NCI-H128 (cell line): ENCODE measurements around the gene CTSK.
"Not testable (repeated sequence)": the region's sequence is repeated elsewhere in the genome, so short reads cannot be mapped to it uniquely, and the experiment has no call there.

Source experiments
- DNase-seq: peaks from one replicate; lab custom pipeline; 2025; ENCODE audit not compliant: unreplicated experiment; lab: John Stamatoyannopoulos, UW

CTSK gene

DNA sequence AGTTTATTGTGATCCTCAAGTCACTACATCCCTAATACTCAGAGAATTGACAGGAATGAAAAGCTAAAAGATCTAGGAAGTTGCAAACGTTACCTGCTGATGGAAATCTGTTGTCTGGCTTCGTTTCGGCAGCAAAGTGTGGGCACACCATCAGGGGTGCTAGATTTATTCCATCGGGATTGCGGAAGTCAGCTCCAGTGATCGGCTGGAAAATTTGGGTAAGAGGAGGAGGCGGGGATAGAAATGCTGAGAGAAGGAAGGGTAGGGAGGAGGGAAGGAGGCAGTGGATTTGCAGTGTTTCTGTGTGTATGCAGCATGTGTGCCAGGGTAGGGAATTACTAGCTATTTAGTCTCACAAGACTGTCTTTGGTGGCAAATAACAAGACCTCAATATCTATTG lies at the start of gene CTSK:
Gene CTSK (minus strand): TSS at position 140 of the 400 bp plus-strand sequence. CDS start 1,455 bp downstream, outside the sequence.
- DNase-seq = no peak

GRCh38 chr1:150852734-150853133 lies 44.7 kb upstream of the CTSK start:
- DNase-seq = not testable (repeated sequence)

DNA sequence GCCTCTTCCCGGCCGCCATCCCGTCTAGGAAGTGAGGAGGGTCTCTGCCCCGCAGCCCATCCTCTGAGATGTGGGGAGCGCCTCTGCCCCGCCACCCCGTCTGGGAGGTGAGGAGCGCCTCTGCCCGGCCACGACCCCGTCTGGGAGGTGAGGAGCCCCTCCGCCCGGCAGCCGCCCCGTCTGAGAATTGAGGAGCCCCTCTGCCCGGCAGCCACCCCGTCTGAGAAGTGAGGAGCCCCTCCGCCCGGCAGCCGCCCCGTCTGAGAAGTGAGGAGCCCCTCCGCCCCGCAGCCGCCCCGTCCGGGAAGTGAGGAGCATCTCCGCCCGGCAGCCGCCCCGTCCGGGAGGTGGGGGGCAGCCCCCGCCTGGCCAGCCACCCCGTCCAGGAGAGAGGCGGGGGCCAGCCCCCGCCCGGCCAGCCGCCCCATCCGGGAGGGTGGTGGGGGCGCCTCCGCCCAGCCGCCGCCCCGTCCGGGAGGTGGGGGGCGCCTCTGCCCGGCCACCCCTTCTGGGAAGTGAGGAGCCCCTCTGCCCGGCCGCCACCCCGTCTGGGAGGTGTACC lies 42.8 kb upstream of the CTSK start:
- not testable (repeated sequence) for DNase-seq

GRCh38 chr1:150846473-150847146 lies 38.5 kb upstream of the CTSK start:
- no peak for DNase-seq

DNA sequence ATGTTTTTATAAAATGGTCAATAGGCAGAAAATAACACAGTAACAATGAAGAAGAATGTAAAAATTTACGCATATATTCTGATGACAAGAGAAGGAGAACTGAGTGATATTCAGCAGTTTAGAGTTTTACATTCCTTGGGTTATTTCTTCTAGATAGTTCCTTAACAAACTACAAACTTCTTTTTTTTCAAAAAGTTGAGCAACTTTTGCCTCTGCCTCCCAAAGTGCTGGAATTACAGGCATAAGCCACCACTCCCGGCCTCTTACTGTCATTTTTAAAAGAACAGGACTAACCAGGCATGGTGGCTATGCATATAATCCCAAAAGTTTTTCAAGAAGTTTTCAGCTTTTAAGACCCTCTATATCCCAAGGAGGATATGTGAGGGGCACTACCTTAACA lies 35.4 kb upstream of the CTSK start:
- DNase-seq = no peak

DNA sequence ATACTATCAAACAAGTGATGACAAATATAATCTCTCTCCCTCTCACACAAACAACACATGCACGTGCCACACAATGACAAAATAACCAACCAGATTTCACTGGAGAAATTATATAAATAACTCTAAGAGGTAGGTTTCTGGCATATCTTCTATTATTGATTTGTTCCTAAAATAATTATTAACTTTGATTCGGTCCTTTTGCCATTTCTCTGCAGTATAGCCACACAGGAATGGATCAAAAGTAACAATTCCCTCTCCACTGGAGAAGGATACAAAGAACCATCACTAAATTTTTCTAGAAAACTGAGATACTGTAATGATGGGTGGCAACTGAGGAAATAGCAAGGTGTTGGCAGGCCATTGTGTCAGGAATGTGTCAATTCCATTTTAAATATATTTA lies 34.9 kb upstream of the CTSK start:
- DNase-seq = no peak

DNA sequence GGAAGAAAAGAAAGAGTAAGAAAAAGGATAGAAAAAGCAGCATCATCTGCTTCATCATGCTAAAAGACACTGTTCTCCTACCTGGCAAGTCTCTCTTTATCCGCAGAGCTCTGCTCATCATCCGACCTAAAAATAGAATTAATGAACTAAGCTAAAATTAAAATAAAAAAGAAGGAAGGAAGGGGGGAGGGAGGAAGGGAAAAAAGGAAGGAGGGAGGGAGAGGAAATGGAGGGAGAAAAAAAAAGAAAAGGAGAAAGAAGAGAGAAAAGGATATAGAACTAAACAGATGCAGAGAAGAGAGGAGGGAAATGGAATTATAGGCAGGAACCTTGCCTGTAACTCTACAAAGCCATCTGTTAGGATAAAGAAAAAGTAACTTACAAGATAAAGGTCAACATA lies 34.3 kb upstream of the CTSK start:
- no peak for DNase-seq

DNA sequence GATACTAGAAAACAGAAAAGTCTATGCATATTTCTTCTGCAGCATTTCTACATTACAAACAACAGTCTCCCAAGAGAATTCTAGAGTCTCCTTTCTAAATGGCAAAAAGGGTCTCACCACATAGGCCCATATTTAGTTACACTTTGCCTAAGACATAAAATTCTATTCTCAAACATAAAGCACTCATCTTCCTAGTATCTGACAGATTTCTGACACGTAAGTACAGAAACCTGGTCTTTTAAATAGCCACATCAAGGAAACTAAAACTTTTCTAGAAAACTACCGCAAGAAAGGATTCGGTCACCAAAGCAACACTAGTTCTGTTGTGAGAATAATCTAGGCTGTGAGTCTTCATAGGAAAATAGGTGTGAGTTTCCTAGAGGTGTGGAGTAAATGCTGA lies 33.6 kb upstream of the CTSK start:
- no peak for DNase-seq

DNA sequence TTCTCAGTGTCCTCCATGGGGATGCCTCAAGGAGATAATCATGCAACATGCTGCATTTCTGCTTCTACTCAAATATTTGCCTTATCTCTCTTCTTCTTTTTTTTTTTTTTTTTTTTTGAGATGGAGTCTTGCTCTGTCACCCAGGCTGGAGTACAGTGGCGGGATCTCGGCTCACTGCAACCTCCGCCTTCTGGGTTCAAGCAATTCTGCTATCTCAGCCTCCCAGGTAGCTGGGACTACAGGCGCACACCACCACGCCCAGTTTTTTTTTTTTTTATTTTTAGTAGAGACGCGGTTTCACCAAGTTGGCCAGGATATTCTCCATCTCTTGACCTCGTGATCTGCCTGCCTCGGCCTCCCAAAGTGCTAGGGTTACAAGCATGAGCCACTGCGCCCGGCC lies 32.8 kb upstream of the CTSK start:
- DNase-seq = not testable (repeated sequence)

- no peak for DNase-seq
Measured at GRCh38 chr1:150836129-150836773, 28.2 kb upstream of the CTSK start.

- DNase-seq = not testable (repeated sequence)
Measured at GRCh38 chr1:150833961-150834360, 25.9 kb upstream of the CTSK start.

DNA sequence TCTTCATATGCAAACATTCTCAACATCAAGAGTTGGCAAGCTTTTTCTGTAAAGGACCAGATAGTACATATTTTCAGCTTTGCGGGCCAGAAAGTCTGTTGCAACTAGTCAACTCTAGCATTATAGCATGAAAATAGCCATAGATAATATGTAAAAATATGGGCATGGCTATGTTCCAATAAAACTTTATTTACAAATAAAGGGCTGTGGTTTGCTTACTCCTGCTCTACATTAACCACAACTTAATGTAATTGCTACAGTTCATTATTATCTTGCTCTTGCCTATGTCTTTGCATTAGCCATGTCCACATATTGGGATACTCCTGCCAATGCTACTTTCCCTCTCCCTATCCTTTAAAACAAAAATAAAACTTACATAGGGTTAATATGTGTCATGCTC lies 24.5 kb upstream of the CTSK start:
- no peak for DNase-seq

GRCh38 chr1:150829751-150830150 lies 21.7 kb upstream of the CTSK start:
- no peak for DNase-seq

DNA sequence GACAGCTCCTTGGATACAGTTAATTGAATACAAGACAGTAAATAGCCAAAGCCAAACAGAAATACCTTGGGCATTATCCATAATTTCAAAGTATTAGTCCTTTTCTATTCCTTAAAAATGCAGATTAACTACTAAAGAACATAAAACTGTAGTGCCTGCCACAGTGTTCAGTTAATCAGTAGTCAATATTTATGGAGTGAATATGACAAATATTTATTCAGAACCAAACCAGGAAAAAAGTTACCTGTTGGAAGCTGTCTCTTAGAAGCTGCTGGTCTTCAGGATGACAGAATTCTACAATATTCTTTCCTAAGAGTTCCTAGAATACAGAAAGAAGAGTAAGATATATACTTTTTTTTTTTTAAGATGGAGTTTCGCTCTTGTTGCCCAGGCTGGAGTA lies 18.2 kb upstream of the CTSK start:
- no peak for DNase-seq

DNA sequence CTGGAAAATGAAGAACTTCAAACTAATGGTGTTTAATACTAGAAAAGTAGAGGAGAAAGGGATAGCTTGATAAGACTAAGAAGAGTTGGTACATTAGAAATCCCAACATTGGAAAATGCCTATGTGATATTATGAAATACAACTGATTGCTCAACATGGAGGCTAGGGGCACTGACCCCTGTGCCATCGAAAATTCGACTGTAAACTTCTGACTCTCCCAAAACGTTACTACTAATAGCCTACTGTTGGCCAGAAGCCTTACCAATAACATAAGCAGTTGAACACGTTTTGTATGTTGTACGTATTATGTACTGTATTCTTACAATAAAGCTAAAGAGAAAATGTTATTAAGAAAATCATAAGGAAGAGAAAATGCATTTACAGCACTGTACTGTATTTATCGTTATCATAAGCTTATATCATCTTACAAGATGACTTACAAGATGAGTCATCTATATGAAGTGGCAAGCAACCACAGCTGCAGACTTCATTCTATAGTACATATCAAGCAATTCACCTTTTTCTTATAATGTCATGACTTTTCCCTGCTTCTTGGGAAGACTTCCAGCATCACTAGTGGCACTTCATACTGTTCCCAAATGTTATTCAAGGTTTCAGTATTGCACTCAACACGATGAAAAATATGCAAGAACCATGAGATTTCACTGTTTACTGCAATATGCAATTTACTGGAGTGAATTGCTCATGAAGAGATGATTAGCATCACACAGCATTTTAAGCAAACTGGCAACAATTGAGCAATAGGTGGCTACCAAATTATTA lies 12.9 kb upstream of the CTSK start:
- no peak for DNase-seq

DNA sequence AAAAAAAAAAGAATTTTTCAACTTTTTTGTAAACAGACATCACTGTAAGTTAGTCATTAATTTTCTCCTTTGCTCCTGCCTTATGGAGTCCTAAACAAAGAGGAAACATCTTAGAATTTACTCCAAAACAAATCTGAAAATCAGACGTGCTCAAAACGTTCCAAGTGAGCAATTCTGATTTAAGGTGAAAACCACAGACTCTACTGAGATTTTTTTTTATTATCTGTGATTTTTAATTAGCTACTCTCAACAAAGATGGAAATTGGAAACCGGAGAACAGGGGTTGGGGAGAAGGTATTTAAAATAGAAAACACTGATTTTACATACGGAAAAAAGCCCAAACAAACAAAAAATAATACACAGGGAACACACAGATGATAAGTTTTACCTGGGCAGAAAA lies 7.8 kb upstream of the CTSK start:
- DNase-seq = no peak

- DNase-seq = peak; percentile 22
Measured at GRCh38 chr1:150813028-150813707, 5.1 kb upstream of the CTSK start.

GRCh38 chr1:150810958-150811659 lies 3.0 kb upstream of the CTSK start:
- no peak for DNase-seq

DNA sequence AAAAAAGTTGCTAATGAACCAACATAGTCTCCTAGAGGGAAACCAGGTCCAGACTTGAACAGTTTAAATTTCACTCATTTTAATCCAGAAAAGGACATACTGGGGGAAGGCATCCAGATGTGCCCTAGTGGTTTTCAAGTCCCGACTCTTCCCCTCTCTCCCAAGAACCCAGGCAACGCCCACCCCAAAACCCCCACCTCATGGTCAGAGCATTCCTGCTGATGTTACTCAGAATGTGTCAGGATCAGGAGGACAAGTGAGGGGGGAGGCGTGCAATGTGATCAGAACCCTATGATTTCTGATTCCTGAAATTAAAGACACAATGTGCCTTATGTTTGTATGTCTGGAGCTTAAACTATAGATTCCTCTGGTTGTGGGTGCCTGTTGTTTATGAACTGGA lies 1.6 kb upstream of the CTSK start:
- no peak for DNase-seq

- DNase-seq = no peak
Measured at GRCh38 chr1:150808846-150809245, 786 bp upstream of the CTSK start.
